Measurements from ENCODE around the gene LRP2.
"Not testable (repeated sequence)": the region's sequence is repeated elsewhere in the genome, so short reads cannot be mapped to it uniquely, and the experiment has no call there.

Gene LRP2

DNA sequence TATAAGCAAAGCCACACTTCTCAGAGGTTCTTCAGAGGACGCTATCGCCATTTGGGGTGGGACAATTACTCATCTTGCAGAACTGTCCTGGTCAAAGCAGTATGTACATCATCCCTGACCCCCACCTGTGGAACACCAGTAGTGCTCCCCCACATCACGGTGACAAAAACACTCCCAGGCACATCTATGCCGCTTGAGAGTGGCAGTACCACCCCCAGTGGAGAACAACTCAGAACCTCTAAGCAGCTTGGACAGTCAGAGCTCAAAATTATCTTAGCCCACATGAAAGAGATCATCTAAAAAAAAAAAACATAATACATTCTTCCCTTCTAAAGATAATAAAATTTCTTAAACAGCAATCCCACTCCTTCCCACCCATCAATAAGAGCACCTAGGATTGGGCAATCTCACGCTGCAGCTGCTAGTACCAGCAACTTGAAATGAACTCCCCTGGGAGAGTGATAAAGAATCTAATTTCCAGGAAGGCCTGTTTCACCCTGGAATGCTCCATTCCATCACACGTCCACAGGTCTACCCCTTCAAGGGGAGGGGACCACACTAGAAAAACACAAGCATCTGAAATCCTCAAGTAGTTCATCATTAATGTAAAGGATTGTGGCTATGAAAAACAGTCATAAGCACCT, 31.7 kb downstream of the LRP2 start:
- Histone ChIP-seq H3K9ac (ENCODE audit: low read length) (no peak overlapping the region), H2BK15ac (ENCODE audit: low read depth, poor library complexity, severe bottlenecking) (no peak overlapping the region), H3K18ac (ENCODE audit: low read depth in 1 of 2, low read length in 2 of 2) (no peak overlapping the region), H4K91ac (ENCODE audit: low read length) (no peak overlapping the region), H3K23ac (ENCODE audit: low read length in 2 of 2) (no peak overlapping the region), H2BK12ac (ENCODE audit: low read length in 2 of 2) (no peak overlapping the region), H3K4ac (ENCODE audit: low read depth in 1 of 2, low read length in 2 of 2) (no peak overlapping the region), H3K27ac (ENCODE audit: low read length, poor library complexity, severe bottlenecking) (no peak overlapping the region), H2BK120ac (ENCODE audit: low read depth, low read length) (no peak overlapping the region), H3K4me1 (ENCODE audit: control insufficient read depth, insufficient read depth, low read depth, low read length) (no peaks in the 10 kb centered on the region), H3K79me1 (replicated peaks; ENCODE audit: low read length, poor library complexity, severe bottlenecking) (no peaks in the 10 kb centered on the region), H3K4me3 (ENCODE audit: insufficient read depth in 1 of 2, low read depth in 1 of 2, low read length in 2 of 2) (no peak overlapping the region), H3K4me2 (ENCODE audit: low read length, poor library complexity, severe bottlenecking) (no peak overlapping the region), H3K9me3 (ENCODE audit: control insufficient read depth, low read length) (no peaks in the 10 kb centered on the region), H3K36me3 (ENCODE audit: control insufficient read depth in 1 of 2, insufficient read depth in 2 of 2, low read depth in 1 of 2, low read length in 2 of 2) (no peaks in the 10 kb centered on the region), H2AK5ac (ENCODE audit: low read length, severe bottlenecking) (no peak overlapping the region), H2AFZ (ENCODE audit: low read depth, low read length) (no peak overlapping the region), H4K8ac (ENCODE audit: low read length) (no peak overlapping the region), H3K14ac (ENCODE audit: low read length in 2 of 2) (no peak overlapping the region), H3K27me3 (ENCODE audit: control insufficient read depth in 1 of 2, insufficient read depth in 1 of 2, low read length in 2 of 2) (peaks cover 0 to 14% of the 10 kb centered on the region in 2 experiments), H2BK5ac (ENCODE audit: low read depth, low read length, poor library complexity, severe bottlenecking) (no peak overlapping the region)
- 80% methylated on average over 5 of the region's 6 CpGs for WGBS
- DNase-seq = no peak

DNA sequence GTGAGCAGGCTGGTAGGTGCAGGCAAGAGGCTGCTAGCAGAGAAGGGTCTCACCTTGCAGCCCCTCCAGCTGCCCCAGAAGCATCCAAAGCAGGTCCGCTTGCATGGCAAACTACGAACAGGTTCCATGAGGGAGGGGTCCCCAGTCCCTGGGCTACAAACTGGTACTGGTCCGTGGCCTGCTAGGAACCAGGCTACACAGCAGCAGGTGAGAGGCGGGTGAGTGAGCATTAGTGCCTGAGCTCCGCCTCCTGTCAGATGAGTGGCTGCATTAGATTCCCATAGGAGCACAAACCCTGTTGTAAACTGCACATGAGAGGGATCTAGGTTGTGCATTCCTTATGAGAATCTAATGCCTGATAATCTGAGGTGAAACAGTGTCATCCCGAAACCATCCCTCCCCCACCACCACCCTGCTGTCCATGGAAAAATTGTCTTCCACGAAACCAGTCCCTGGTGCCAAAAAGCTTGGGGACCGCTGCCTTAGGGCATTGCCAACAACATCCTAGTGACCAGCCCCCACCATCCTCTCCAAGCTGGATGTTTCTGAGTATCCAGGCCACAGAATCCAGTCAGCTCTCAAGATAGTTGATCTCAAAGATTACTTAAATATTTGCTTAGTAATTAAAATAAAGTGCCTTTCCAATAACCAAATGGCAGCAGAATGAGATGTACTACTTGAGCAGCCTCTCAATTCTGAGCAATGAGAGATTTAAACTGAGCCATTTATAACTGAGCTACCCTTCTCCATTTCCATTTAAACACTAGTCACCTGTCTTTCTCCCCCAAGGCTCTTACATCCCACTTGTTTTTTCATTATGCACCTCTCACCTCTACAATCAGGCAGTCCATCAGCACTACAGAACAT, 32.4 kb downstream of the LRP2 start:
- Histone ChIP-seq H3K27ac (ENCODE audit: low read length, poor library complexity, severe bottlenecking) (no peak overlapping the region), H2BK120ac (ENCODE audit: low read depth, low read length) (no peak overlapping the region), H2AK5ac (ENCODE audit: low read length, severe bottlenecking) (no peak overlapping the region), H3K4ac (ENCODE audit: low read depth in 1 of 2, low read length in 2 of 2) (no peak overlapping the region), H2BK15ac (ENCODE audit: low read depth, poor library complexity, severe bottlenecking) (no peak overlapping the region), H3K4me1 (ENCODE audit: control insufficient read depth, insufficient read depth, low read depth, low read length) (no peaks in the 10 kb centered on the region), H3K36me3 (ENCODE audit: control insufficient read depth in 1 of 2, insufficient read depth in 2 of 2, low read depth in 1 of 2, low read length in 2 of 2) (no peaks in the 10 kb centered on the region), H3K4me3 (ENCODE audit: insufficient read depth in 1 of 2, low read depth in 1 of 2, low read length in 2 of 2) (no peak overlapping the region), H3K18ac (ENCODE audit: low read depth in 1 of 2, low read length in 2 of 2) (no peak overlapping the region), H4K91ac (ENCODE audit: low read length) (no peak overlapping the region), H3K9ac (ENCODE audit: low read length) (no peak overlapping the region), H3K4me2 (ENCODE audit: low read length, poor library complexity, severe bottlenecking) (no peak overlapping the region), H3K9me3 (ENCODE audit: control insufficient read depth, low read length) (no peaks in the 10 kb centered on the region), H3K23ac (ENCODE audit: low read length in 2 of 2) (no peak overlapping the region), H2AFZ (ENCODE audit: low read depth, low read length) (no peak overlapping the region), H3K14ac (ENCODE audit: low read length in 2 of 2) (no peak overlapping the region), H3K27me3 (ENCODE audit: control insufficient read depth in 1 of 2, insufficient read depth in 1 of 2, low read length in 2 of 2) (peaks cover 0 to 14% of the 10 kb centered on the region in 2 experiments), H4K8ac (ENCODE audit: low read length) (no peak overlapping the region), H2BK12ac (ENCODE audit: low read length in 2 of 2) (no peak overlapping the region), H2BK5ac (ENCODE audit: low read depth, low read length, poor library complexity, severe bottlenecking) (no peak overlapping the region), H3K79me1 (replicated peaks; ENCODE audit: low read length, poor library complexity, severe bottlenecking) (no peaks in the 10 kb centered on the region)
- no peak for DNase-seq
- WGBS = 88% methylated on average over 8 of the region's 8 CpGs

DNA sequence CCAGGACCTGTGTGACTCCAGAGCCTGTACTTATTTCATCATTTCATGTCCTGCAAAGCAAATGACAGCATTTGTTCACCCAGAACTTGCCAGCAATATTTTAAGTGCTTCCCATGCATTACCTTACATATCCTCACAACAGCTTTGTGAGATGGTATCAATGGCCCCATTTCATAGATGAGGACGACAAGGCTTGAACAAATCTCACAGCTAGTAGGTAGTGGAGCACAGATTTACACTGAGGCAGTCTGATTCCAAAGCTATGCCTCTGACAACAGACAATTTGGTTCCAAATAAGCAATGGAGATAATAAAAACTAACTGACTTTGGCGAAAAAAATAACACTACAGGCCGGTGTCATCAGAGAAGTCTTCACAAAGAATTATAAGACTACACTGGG, 33.5 kb downstream of the LRP2 start:
- no peak overlapping the region for H4K91ac ChIP-seq (ENCODE audit: low read length)
- peaks cover 4 to 14% of the 10 kb centered on the region in 2 experiments for H3K27me3 ChIP-seq (ENCODE audit: control insufficient read depth in 1 of 2, insufficient read depth in 1 of 2, low read length in 2 of 2)
- H3K4me3 ChIP-seq (ENCODE audit: insufficient read depth in 1 of 2, low read depth in 1 of 2, low read length in 2 of 2) = no peak overlapping the region
- DNase-seq = no peak
- H3K36me3 ChIP-seq (ENCODE audit: control insufficient read depth in 1 of 2, insufficient read depth in 2 of 2, low read depth in 1 of 2, low read length in 2 of 2) = no peaks in the 10 kb centered on the region
- H3K23ac ChIP-seq (ENCODE audit: low read length in 2 of 2) = no peak overlapping the region
- H3K18ac ChIP-seq (ENCODE audit: low read depth in 1 of 2, low read length in 2 of 2) = no peak overlapping the region
- H4K8ac ChIP-seq (ENCODE audit: low read length) = no peak overlapping the region
- no peaks in the 10 kb centered on the region for H3K9me3 ChIP-seq (ENCODE audit: control insufficient read depth, low read length)
- H2AFZ ChIP-seq (ENCODE audit: low read depth, low read length) = no peak overlapping the region
- H2BK5ac ChIP-seq (ENCODE audit: low read depth, low read length, poor library complexity, severe bottlenecking) = no peak overlapping the region
- H3K4me2 ChIP-seq (ENCODE audit: low read length, poor library complexity, severe bottlenecking) = no peak overlapping the region
- no peak overlapping the region for H2BK12ac ChIP-seq (ENCODE audit: low read length in 2 of 2)
- H3K79me1 ChIP-seq (replicated peaks; ENCODE audit: low read length, poor library complexity, severe bottlenecking) = no peaks in the 10 kb centered on the region
- no peak overlapping the region for H3K9ac ChIP-seq (ENCODE audit: low read length)
- H2BK120ac ChIP-seq (ENCODE audit: low read depth, low read length) = no peak overlapping the region
- H2BK15ac ChIP-seq (ENCODE audit: low read depth, poor library complexity, severe bottlenecking) = no peak overlapping the region
- no peak overlapping the region for H2AK5ac ChIP-seq (ENCODE audit: low read length, severe bottlenecking)
- no peak overlapping the region for H3K4ac ChIP-seq (ENCODE audit: low read depth in 1 of 2, low read length in 2 of 2)
- H3K14ac ChIP-seq (ENCODE audit: low read length in 2 of 2) = no peak overlapping the region
- H3K4me1 ChIP-seq (ENCODE audit: control insufficient read depth, insufficient read depth, low read depth, low read length) = no peaks in the 10 kb centered on the region
- H3K27ac ChIP-seq (ENCODE audit: low read length, poor library complexity, severe bottlenecking) = no peak overlapping the region
- WGBS = 92% methylated on average over 3 of the region's 3 CpGs

DNA sequence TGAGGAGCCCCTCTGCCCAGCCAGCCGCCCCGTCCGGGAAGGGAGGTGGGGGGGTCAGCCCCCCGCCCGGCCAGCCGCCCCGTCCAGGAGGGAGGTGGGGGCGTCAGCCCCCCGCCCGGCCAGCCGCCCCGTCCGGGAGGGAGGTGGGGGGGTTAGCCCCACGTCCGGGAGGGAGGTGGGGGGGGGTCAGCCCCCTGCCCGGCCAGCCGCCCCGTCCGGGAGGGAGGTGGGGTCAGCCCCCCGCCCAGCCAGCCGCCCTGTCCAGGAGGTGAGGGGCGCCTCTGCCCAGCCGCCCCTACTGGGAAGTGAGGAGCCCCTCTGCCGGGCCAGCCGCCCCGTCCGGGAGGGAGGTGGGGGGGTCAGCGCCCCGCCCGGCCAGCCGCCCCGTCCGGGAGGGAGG, 34.5 kb downstream of the LRP2 start:
- not testable (repeated sequence) for H2BK5ac ChIP-seq (ENCODE audit: low read depth, low read length, poor library complexity, severe bottlenecking); H2AK5ac ChIP-seq (ENCODE audit: low read length, severe bottlenecking); H3K79me1 ChIP-seq (replicated peaks; ENCODE audit: low read length, poor library complexity, severe bottlenecking); H3K9me3 ChIP-seq (ENCODE audit: control insufficient read depth, low read length); H3K14ac ChIP-seq (ENCODE audit: low read length in 2 of 2); H3K4me3 ChIP-seq (ENCODE audit: insufficient read depth in 1 of 2, low read depth in 1 of 2, low read length in 2 of 2); H3K23ac ChIP-seq (ENCODE audit: low read length in 2 of 2); H3K9ac ChIP-seq (ENCODE audit: low read length); H2BK120ac ChIP-seq (ENCODE audit: low read depth, low read length); H3K18ac ChIP-seq (ENCODE audit: low read depth in 1 of 2, low read length in 2 of 2); H3K27ac ChIP-seq (ENCODE audit: low read length, poor library complexity, severe bottlenecking); H3K4me1 ChIP-seq (ENCODE audit: control insufficient read depth, insufficient read depth, low read depth, low read length); DNase-seq; H2BK12ac ChIP-seq (ENCODE audit: low read length in 2 of 2); H4K8ac ChIP-seq (ENCODE audit: low read length); H3K4me2 ChIP-seq (ENCODE audit: low read length, poor library complexity, severe bottlenecking); H4K91ac ChIP-seq (ENCODE audit: low read length); H2AFZ ChIP-seq (ENCODE audit: low read depth, low read length); H3K4ac ChIP-seq (ENCODE audit: low read depth in 1 of 2, low read length in 2 of 2); H2BK15ac ChIP-seq (ENCODE audit: low read depth, poor library complexity, severe bottlenecking); H3K36me3 ChIP-seq (ENCODE audit: control insufficient read depth in 1 of 2, insufficient read depth in 2 of 2, low read depth in 1 of 2, low read length in 2 of 2)
- WGBS = 100% methylated on average over 4 of the region's 33 CpGs
- H3K27me3 ChIP-seq (ENCODE audit: control insufficient read depth in 1 of 2, insufficient read depth in 1 of 2, low read length in 2 of 2) = peaks cover 5 to 14% of the 10 kb centered on the region in 2 experiments
